ENCODE results near the gene OSBPL6.
"Not testable (repeated sequence)": the region's sequence is repeated elsewhere in the genome, so short reads cannot be mapped to it uniquely, and the experiment has no call there.

The OSBPL6 gene

GRCh38 chr2:178304333-178304732, 110.0 kb downstream of the OSBPL6 start:
- no peaks in the 10 kb centered on the region for H3K36me3 Mint-ChIP-seq (ENCODE audit: low read depth)
- H3K4me3 Mint-ChIP-seq = no peak overlapping the region
- no peak overlapping the region for H3K27ac Mint-ChIP-seq
- H3K27me3 Mint-ChIP-seq (ENCODE audit: low read depth) = peaks cover 19% of the 10 kb centered on the region
- no peaks in the 10 kb centered on the region for H3K9me3 Mint-ChIP-seq
- H3K4me1 Mint-ChIP-seq (ENCODE audit: low read depth) = peaks cover 3% of the 10 kb centered on the region

- Mint-ChIP-seq H3K9me3 (no peaks in the 10 kb centered on the region), H3K27ac (no peak overlapping the region), H3K36me3 (ENCODE audit: low read depth) (no peaks in the 10 kb centered on the region), H3K4me3 (no peak overlapping the region), H3K27me3 (ENCODE audit: low read depth) (peaks cover 20% of the 10 kb centered on the region), H3K4me1 (ENCODE audit: low read depth) (peaks cover 3% of the 10 kb centered on the region)
Observed at GRCh38 chr2:178306352-178307073, 112.2 kb downstream of the OSBPL6 start.

DNA sequence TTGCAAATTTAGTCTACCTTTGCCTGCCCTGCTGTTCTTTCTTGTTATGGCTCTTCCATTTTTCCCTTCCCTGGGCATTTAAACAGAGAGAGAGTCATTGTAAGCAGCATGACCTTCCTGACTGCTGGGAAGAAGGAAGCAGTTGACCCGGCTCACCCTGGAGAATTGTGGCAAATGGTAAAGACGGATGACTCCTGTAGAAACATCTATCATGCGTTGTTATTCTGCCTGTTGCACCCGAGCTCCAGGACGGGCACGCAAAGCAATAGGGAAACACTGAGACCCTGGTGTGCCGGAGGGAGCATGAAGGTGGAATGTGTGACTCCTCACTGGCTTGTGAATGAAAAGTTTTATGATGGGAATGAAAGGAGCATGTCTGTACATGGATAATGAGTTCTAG, 113.3 kb downstream of the OSBPL6 start:
- Mint-ChIP-seq H3K27me3 (ENCODE audit: low read depth) (peaks cover 22% of the 10 kb centered on the region), H3K9me3 (no peaks in the 10 kb centered on the region), H3K4me3 (no peak overlapping the region), H3K36me3 (ENCODE audit: low read depth) (no peaks in the 10 kb centered on the region), H3K4me1 (ENCODE audit: low read depth) (peaks cover 3% of the 10 kb centered on the region), H3K27ac (no peak overlapping the region)

- H3K4me1 Mint-ChIP-seq (ENCODE audit: low read depth) = peaks cover 3% of the 10 kb centered on the region
- no peak overlapping the region for H3K4me3 Mint-ChIP-seq
- peaks cover 17% of the 10 kb centered on the region for H3K27me3 Mint-ChIP-seq (ENCODE audit: low read depth)
Observed at GRCh38 chr2:178309541-178309940, 115.2 kb downstream of the OSBPL6 start.

GRCh38 chr2:178315078-178315477, 120.8 kb downstream of the OSBPL6 start:
- no peaks in the 10 kb centered on the region for H3K9me3 Mint-ChIP-seq
- H3K36me3 Mint-ChIP-seq (ENCODE audit: low read depth) = no peaks in the 10 kb centered on the region
- H3K4me1 Mint-ChIP-seq (ENCODE audit: low read depth) = no peaks in the 10 kb centered on the region
- no peak overlapping the region for H3K4me3 Mint-ChIP-seq
- no peak overlapping the region for H3K27ac Mint-ChIP-seq
- peaks cover 21% of the 10 kb centered on the region for H3K27me3 Mint-ChIP-seq (ENCODE audit: low read depth)

More at GRCh38 chr2:178309541-178309940, 115.2 kb downstream of the OSBPL6 start:
- H3K36me3 Mint-ChIP-seq (ENCODE audit: low read depth) = no peaks in the 10 kb centered on the region
- H3K9me3 Mint-ChIP-seq = no peaks in the 10 kb centered on the region
- no peak overlapping the region for H3K27ac Mint-ChIP-seq

DNA sequence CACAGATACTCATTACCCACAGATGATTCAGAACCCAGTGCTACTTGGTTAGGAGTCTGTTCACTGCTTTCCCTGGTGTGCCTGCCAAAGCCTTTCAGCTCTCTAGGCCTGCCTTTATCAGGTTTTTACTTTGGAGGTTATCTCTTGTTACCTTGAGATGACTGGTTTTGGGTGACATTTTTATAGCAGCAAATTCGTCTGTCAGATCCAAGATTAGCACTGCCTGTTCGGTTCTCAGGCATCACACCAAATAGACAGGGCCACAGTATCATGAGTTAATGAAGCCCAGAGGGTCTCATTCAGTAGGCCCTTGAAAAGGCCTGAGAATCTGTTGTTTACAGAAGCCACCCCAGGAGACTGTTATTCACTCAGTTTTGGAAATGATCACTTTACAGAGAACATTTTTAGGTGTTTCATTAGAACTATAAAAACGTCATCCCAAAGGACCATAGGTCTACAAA, 121.2 kb downstream of the OSBPL6 start:
- Mint-ChIP-seq H3K36me3 (ENCODE audit: low read depth) (no peaks in the 10 kb centered on the region), H3K4me3 (no peak overlapping the region), H3K4me1 (ENCODE audit: low read depth) (no peaks in the 10 kb centered on the region), H3K27me3 (ENCODE audit: low read depth) (peaks cover 23% of the 10 kb centered on the region), H3K27ac (no peak overlapping the region), H3K9me3 (no peaks in the 10 kb centered on the region)

- Mint-ChIP-seq H3K4me3 (no peak overlapping the region), H3K9me3 (no peaks in the 10 kb centered on the region), H3K27me3 (ENCODE audit: low read depth) (peaks cover 35% of the 10 kb centered on the region), H3K27ac (no peak overlapping the region), H3K36me3 (ENCODE audit: low read depth) (no peaks in the 10 kb centered on the region), H3K4me1 (ENCODE audit: low read depth) (no peaks in the 10 kb centered on the region)
Observed at GRCh38 chr2:178317811-178318210, 123.5 kb downstream of the OSBPL6 start.

DNA sequence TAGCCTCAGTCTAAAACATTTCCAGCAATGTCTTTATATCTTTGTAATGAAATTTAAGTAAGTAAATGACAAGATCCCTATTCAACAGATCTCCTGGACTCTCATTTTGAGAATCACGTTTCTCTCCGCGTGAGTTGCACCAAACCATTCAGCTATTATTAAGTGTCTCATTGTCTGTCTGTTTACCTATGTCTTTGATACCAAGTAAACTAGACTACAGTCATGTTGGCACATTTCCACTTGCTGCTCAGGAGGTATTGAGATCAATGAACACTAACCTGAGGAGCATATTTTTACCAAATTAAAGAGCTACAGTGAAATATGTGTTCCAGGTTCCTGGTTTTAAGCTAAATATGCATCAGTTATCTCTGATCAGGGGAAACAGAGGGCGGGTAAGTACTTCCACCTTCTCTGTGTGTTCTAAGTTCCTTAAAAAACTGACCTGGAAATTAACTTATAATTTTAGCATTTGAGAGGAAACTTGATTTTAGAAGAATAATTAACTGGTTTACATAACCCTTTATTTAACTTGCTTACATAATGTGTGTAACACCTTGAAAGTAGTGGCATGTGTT, 125.8 kb downstream of the OSBPL6 start:
- H3K27ac Mint-ChIP-seq = no peak overlapping the region
- H3K4me1 Mint-ChIP-seq (ENCODE audit: low read depth) = no peaks in the 10 kb centered on the region
- H3K4me3 Mint-ChIP-seq = no peak overlapping the region
- H3K36me3 Mint-ChIP-seq (ENCODE audit: low read depth) = no peaks in the 10 kb centered on the region
- H3K27me3 Mint-ChIP-seq (ENCODE audit: low read depth) = peaks cover 55% of the 10 kb centered on the region
- H3K9me3 Mint-ChIP-seq = no peaks in the 10 kb centered on the region

DNA sequence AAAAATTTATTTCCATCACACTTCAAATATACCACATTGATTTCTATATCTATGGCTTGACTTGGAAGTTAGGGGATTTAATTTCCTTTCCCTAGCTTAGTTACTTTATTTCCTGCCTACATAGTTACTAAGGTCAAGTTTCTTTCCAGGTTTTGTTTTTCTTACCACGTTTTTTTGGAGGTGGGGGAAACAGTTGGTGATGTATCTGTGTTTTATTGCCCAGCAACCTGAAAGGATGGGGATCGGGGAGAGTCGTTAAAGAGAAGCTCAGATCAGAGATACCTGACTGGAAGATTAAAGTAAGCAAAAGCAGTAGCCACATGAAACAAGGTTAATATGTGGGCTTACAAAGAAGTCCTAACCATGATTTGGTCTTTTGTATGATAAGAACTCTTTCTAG, 127.8 kb downstream of the OSBPL6 start:
- Mint-ChIP-seq H3K4me1 (ENCODE audit: low read depth) (no peaks in the 10 kb centered on the region), H3K4me3 (no peak overlapping the region), H3K27ac (no peak overlapping the region), H3K36me3 (ENCODE audit: low read depth) (no peaks in the 10 kb centered on the region), H3K27me3 (ENCODE audit: low read depth) (peaks cover 61% of the 10 kb centered on the region), H3K9me3 (no peaks in the 10 kb centered on the region)

GRCh38 chr2:178323331-178323730, 129.0 kb downstream of the OSBPL6 start:
- not testable (repeated sequence) for H3K27ac Mint-ChIP-seq; H3K36me3 Mint-ChIP-seq (ENCODE audit: low read depth)

DNA sequence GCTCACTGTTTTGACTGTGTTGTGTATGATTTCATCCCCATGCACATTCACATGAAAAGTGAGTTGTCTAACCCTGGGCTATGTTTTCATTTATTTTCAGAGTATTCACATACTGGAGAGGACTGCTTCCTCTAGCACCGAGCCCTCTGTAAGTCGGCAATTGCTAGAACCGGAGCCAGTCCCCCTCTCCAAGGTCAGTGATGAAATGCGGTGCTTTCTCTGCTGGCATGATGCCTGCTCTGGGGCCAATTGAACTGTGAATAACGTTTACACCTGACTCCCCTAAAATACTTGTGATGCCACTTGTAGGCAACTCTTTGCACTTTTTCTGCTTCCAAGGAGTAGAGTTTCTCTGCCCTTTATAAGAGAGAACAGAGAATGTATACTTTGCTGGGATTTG, 129.8 kb downstream of the OSBPL6 start:
- no peaks in the 10 kb centered on the region for H3K9me3 Mint-ChIP-seq
- H3K4me1 Mint-ChIP-seq (ENCODE audit: low read depth) = no peaks in the 10 kb centered on the region
- peaks cover 57% of the 10 kb centered on the region for H3K27me3 Mint-ChIP-seq (ENCODE audit: low read depth)
- no peak overlapping the region for H3K4me3 Mint-ChIP-seq
- no peaks in the 10 kb centered on the region for H3K36me3 Mint-ChIP-seq (ENCODE audit: low read depth)
- H3K27ac Mint-ChIP-seq = no peak overlapping the region

More at GRCh38 chr2:178323331-178323730, 129.0 kb downstream of the OSBPL6 start:
- H3K27me3 Mint-ChIP-seq (ENCODE audit: low read depth) = peaks cover 57% of the 10 kb centered on the region
- not testable (repeated sequence) for H3K9me3 Mint-ChIP-seq; H3K4me1 Mint-ChIP-seq (ENCODE audit: low read depth); H3K4me3 Mint-ChIP-seq

- Mint-ChIP-seq H3K4me1 (ENCODE audit: low read depth) (no peaks in the 10 kb centered on the region), H3K4me3 (no peak overlapping the region), H3K27me3 (ENCODE audit: low read depth) (peaks cover 49% of the 10 kb centered on the region), H3K27ac (no peak overlapping the region), H3K36me3 (ENCODE audit: low read depth) (no peaks in the 10 kb centered on the region), H3K9me3 (no peaks in the 10 kb centered on the region)
Observed at GRCh38 chr2:178325268-178325667, 131.0 kb downstream of the OSBPL6 start.

GRCh38 chr2:178327516-178327915, 133.2 kb downstream of the OSBPL6 start:
- H3K9me3 Mint-ChIP-seq = no peaks in the 10 kb centered on the region
- no peak overlapping the region for H3K4me3 Mint-ChIP-seq
- H3K36me3 Mint-ChIP-seq (ENCODE audit: low read depth) = no peaks in the 10 kb centered on the region
- H3K4me1 Mint-ChIP-seq (ENCODE audit: low read depth) = no peaks in the 10 kb centered on the region
- no peak overlapping the region for H3K27ac Mint-ChIP-seq
- H3K27me3 Mint-ChIP-seq (ENCODE audit: low read depth) = peaks cover 32% of the 10 kb centered on the region

- no peaks in the 10 kb centered on the region for H3K36me3 Mint-ChIP-seq (ENCODE audit: low read depth)
Observed at GRCh38 chr2:178328037-178328436, 133.7 kb downstream of the OSBPL6 start.

DNA sequence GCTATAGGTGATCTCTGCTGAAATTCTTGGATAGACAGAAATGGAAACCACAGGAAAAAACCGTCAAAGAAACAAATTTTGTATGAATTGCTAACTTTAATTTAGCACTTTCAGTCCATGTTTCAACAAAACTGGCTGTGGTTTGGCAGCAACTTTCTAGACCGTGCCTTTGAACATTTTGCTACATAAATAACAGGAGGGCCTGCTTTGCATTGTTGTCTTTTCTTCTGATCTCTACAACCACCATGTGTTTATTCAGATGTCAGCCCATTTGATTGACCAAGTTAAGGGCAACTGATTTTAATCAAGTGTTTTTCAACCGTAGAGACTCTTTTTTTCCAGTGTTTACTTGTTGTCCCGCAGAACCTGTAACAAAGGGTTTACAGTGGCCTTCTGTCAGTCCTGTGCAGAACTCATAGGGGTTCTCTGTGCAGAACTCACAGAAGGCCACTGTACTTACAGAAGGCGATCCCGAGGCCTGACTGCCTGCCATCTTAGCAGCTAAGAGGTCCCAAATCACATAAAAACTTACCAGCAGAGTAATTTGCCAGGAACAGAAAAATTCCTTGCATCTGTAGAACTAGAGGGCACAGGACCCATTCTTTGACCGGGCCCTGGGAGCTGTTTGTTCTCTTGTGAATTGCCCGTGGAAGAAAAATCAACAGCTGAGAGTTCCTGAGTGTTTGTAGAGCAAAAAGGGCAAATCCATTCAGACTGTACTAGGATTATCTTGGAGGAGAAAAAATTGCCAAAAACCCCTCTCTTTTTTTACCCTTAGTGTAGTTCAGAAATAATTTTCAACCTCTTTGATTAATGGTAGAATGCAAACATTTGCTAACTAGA, 136.1 kb downstream of the OSBPL6 start:
- Mint-ChIP-seq H3K36me3 (ENCODE audit: low read depth) (no peaks in the 10 kb centered on the region), H3K27ac (no peak overlapping the region), H3K4me1 (ENCODE audit: low read depth) (no peaks in the 10 kb centered on the region), H3K4me3 (no peak overlapping the region), H3K27me3 (ENCODE audit: low read depth) (peaks cover 9% of the 10 kb centered on the region), H3K9me3 (no peaks in the 10 kb centered on the region)

More at GRCh38 chr2:178328037-178328436, 133.7 kb downstream of the OSBPL6 start:
- H3K9me3 Mint-ChIP-seq = no peaks in the 10 kb centered on the region
- H3K27ac Mint-ChIP-seq = no peak overlapping the region
- H3K4me1 Mint-ChIP-seq (ENCODE audit: low read depth) = no peaks in the 10 kb centered on the region
- no peak overlapping the region for H3K4me3 Mint-ChIP-seq
- H3K27me3 Mint-ChIP-seq (ENCODE audit: low read depth) = peaks cover 27% of the 10 kb centered on the region

All from T-helper 1 cell treated with Interleukin-12 subunit alpha and Interleukin-12 subunit beta and Interleukin-4 antibody, amounts not matched to agents 30 μg/mL and 1 μg/mL, for 36 hours (primary cell).